GM12878 (cell line): ENCODE data around the gene FMNL3. TPM values are rescaled to one million over a fixed set of nuclear protein-coding genes. Genes with fewer than 3 reads are reported as not detected.

Source experiments
- ATAC-seq: fragments of 200-7000 bp; cut with Tn5 transposase; 3 replicates; pipeline ENCODE4 v1.9.1; 2020; ENCODE audit warnings: mild to moderate bottlenecking, moderate library complexity
- BruUV-seq: library from RNA; stranded (reverse); fragments of 400-500 nt; replicated peaks from 2 replicates; lab custom pipeline; 2021; lab: Mats Ljungman, UMichigan
- CTCF ChIA-PET: fragments of 300-600 bp; sonication (Branson Sonifier 250); formaldehyde crosslinking; extraction: SDS; loops from one replicate; lab custom pipeline; 2021; ENCODE audit warnings: inconsistent platforms; lab: Yijun Ruan, JAX
- POLR2A ChIA-PET: fragments of 350-600 bp; formaldehyde crosslinking; extraction: SDS; loops from one replicate; lab custom pipeline; 2021; ENCODE audit warnings: inconsistent platforms; lab: Charles Lee
- RAD21 ChIA-PET: fragments of 300-600 bp; sonication (Branson Sonifier 250); formaldehyde crosslinking; loops from one replicate; lab custom pipeline; 2023; ENCODE audit warnings: antibody characterized with exemption; ENCODE audit not compliant: unreplicated experiment; lab: Charles Lee
- SMC1A ChIA-PET: fragments of 300-600 bp; sonication (Branson Sonifier 250); formaldehyde crosslinking; loops from one replicate; lab custom pipeline; 2023; ENCODE audit not compliant: unreplicated experiment, uncharacterized antibody; lab: Charles Lee
- DNase-seq: peaks from one replicate; pipeline ENCODE4 v3.0.0-alpha.2; 2011; ENCODE audit warnings: low read depth, low spot score
- FAIRE-seq: peaks from 3 replicates; lab custom pipeline; 2011; peaks lifted over from hg19 to GRCh38; lab: Jason Lieb, UNC
- H2AFZ ChIP-seq: 2 replicates; pipeline ENCODE4 v1.6.0; 2011; ENCODE audit warnings: low read depth, low read length, control low read depth; ENCODE audit not compliant: control insufficient read depth
- H3K27ac ChIP-seq: 2 replicates; pipeline ENCODE4 v1.5.1; 2011; ENCODE audit warnings: control low read depth; ENCODE audit not compliant: control insufficient read depth, insufficient read depth
- H3K27me3 ChIP-seq, 2 experiments: replicated peaks in 1 of 2; 2 replicates each; pipeline versions ENCODE4 v1.6.0 to v1.6.1; 2011; ENCODE audit warnings: low read length in 1 of 2; ENCODE audit not compliant: control insufficient read depth in 2 of 2, insufficient read depth in 2 of 2
- H3K36me3 ChIP-seq, 2 experiments: 2 replicates each; pipeline ENCODE4 v1.5.1; 2011; ENCODE audit warnings: low read length in 1 of 2; ENCODE audit not compliant: control insufficient read depth in 2 of 2, insufficient read depth in 2 of 2
- H3K4me1 ChIP-seq: 2 replicates; pipeline ENCODE4 v1.6.1; 2011; ENCODE audit warnings: mild to moderate bottlenecking, low read length, moderate library complexity, mixed read lengths; ENCODE audit not compliant: control insufficient read depth, insufficient read depth
- H3K4me2 ChIP-seq: 2 replicates; pipeline ENCODE4 v1.6.0; 2011; ENCODE audit warnings: control low read depth; ENCODE audit not compliant: control insufficient read depth, insufficient read depth
- H3K4me3 ChIP-seq: fragments of 200-600 bp; sonication (generic); 2 replicates; pipeline ENCODE4 v1.5.1; 2016
- H3K79me2 ChIP-seq: 2 replicates; pipeline ENCODE4 v1.6.0; 2011; ENCODE audit warnings: low read length; ENCODE audit not compliant: control insufficient read depth, insufficient read depth
- H3K9ac ChIP-seq: 2 replicates; pipeline ENCODE4 v1.8.0; 2011; ENCODE audit warnings: low read length, control low read depth, mixed read lengths; ENCODE audit not compliant: control insufficient read depth, insufficient read depth
- H3K9me3 ChIP-seq: replicated peaks from 3 replicates; pipeline ENCODE4 v1.5.1; 2011; ENCODE audit warnings: mild to moderate bottlenecking, low read length; ENCODE audit not compliant: control insufficient read depth, insufficient read depth
- H4K20me1 ChIP-seq: 2 replicates; pipeline ENCODE4 v1.6.0; 2011; ENCODE audit not compliant: control insufficient read depth, insufficient read depth
- BHLHE40 ChIP-seq, 2 experiments: fragments of 450-650 bp in 1 of 2; IDR thresholded peaks; 2 replicates each; pipeline ENCODE4 v1.6.1; 2011 to 2017; ENCODE audit warnings: low read depth in 2 of 2, borderline replicate concordance in 1 of 2, improper control_type of control experiment in 1 of 2, low read length in 1 of 2, mild to moderate bottlenecking in 1 of 2
- BRCA1 ChIP-seq: IDR thresholded peaks from 2 replicates; pipeline ENCODE4 v1.6.1; 2011; ENCODE audit warnings: low read depth, low read length, improper control_type of control experiment
- CHD1 ChIP-seq: IDR thresholded peaks from 2 replicates; pipeline ENCODE4 v1.6.1; 2012; ENCODE audit warnings: low read depth, low read length, improper control_type of control experiment
- CHD2 ChIP-seq: IDR thresholded peaks from 2 replicates; pipeline ENCODE4 v1.6.1; 2011; ENCODE audit warnings: low read depth, low read length, improper control_type of control experiment, borderline replicate concordance
- CHD4 ChIP-seq: fragments of 200-600 bp; sonication (generic); IDR thresholded peaks from 2 replicates; pipeline ENCODE4 v1.6.1; 2016; ENCODE audit warnings: mild to moderate bottlenecking
- EP300 ChIP-seq, 2 experiments: fragments of 150-350 bp in 1 of 2; IDR thresholded peaks; 2 replicates each; pipeline ENCODE4 v1.6.1; 2011 to 2012; ENCODE audit warnings: low read depth in 2 of 2, low read length in 2 of 2, borderline replicate concordance in 1 of 2, improper control_type of control experiment in 1 of 2, inconsistent platforms in 1 of 2; ENCODE audit not compliant: control insufficient read depth in 1 of 2
- EZH2 ChIP-seq: IDR thresholded peaks from 2 replicates; pipeline ENCODE4 v1.6.1; 2012; ENCODE audit warnings: low read depth, mild to moderate bottlenecking, control low read depth, inconsistent platforms, low read length, borderline replicate concordance; ENCODE audit not compliant: control insufficient read depth
- HDAC6 ChIP-seq: fragments of 200-600 bp; sonication (generic); IDR thresholded peaks from one replicate; pipeline ENCODE4 v1.8.0; 2017; ENCODE audit warnings: antibody characterized with exemption; ENCODE audit not compliant: unreplicated experiment
- JUND ChIP-seq: IDR thresholded peaks from 2 replicates; pipeline ENCODE4 v1.6.1; 2012; ENCODE audit warnings: low read depth, mild to moderate bottlenecking, low read length, improper control_type of control experiment, moderate library complexity
- MTA2 ChIP-seq: fragments of 450-650 bp; IDR thresholded peaks from 2 replicates; pipeline ENCODE4 v1.6.1; 2016; ENCODE audit warnings: low read depth, mild to moderate bottlenecking, moderate library complexity
- MTA3 ChIP-seq: IDR thresholded peaks from 2 replicates; pipeline ENCODE4 v1.6.1; 2012; ENCODE audit warnings: low read length, inconsistent platforms, borderline replicate concordance
- NFIC ChIP-seq: IDR thresholded peaks from 2 replicates; pipeline ENCODE4 v1.6.1; 2012; ENCODE audit warnings: low read depth, mild to moderate bottlenecking, inconsistent platforms, low read length, moderate library complexity
- NFXL1 ChIP-seq: fragments of 450-650 bp; IDR thresholded peaks from 2 replicates; pipeline ENCODE4 v1.6.1; 2017; ENCODE audit warnings: antibody characterized with exemption, mild to moderate bottlenecking, borderline replicate concordance
- RELB ChIP-seq: fragments of 450-650 bp; IDR thresholded peaks from 2 replicates; pipeline ENCODE4 v1.6.1; 2017; ENCODE audit warnings: low read depth, mild to moderate bottlenecking, moderate library complexity
- SREBF1 ChIP-seq: IDR thresholded peaks from 2 replicates; pipeline ENCODE4 v1.6.1; 2012; ENCODE audit warnings: mild to moderate bottlenecking, low read length
- SUPT20H ChIP-seq: IDR thresholded peaks from 2 replicates; pipeline ENCODE4 v1.6.1; 2011; ENCODE audit warnings: low read depth, mild to moderate bottlenecking, low read length, moderate library complexity, borderline replicate concordance; ENCODE audit not compliant: control insufficient read depth
- TBL1XR1 ChIP-seq: IDR thresholded peaks from 2 replicates; pipeline ENCODE4 v1.6.1; 2012; ENCODE audit warnings: low read depth, low read length, improper control_type of control experiment
- TCF3 ChIP-seq: IDR thresholded peaks from 2 replicates; pipeline ENCODE4 v1.6.1; 2012; ENCODE audit warnings: low read depth, mild to moderate bottlenecking, low read length, borderline replicate concordance; ENCODE audit not compliant: insufficient read depth
- YBX1 ChIP-seq: fragments of 450-650 bp; IDR thresholded peaks from 2 replicates; pipeline ENCODE4 v1.6.1; 2016; ENCODE audit warnings: antibody characterized with exemption
- WGBS: methylation state at CpG from one replicate; pipeline ENCODE4 v1.1.6; 2016; ENCODE audit warnings: low lambda C conversion rate; ENCODE audit not compliant: insufficient replicate concordance, insufficient coverage; ENCODE audit errors: missing lambda C conversion rate; 5-methylcytosine and 5-hydroxymethylcytosine counted together
- in situ Hi-C: fragments of 300-500 bp; cut with MboI; formaldehyde crosslinking; loops from 9 replicates; pipeline ENCODE4 v1.14.3; 2018; ENCODE audit warnings: mixed read lengths
- intact Hi-C: fragments of 100-400 bp; cut with micrococcal nuclease; formaldehyde crosslinking; loops from one replicate; pipeline ENCODE4 v1.14.2; 2022; ENCODE audit not compliant: unreplicated experiment
- polyA plus RNA-seq, 11 experiments: library from polyadenylated mRNA; depleted of rRNA in 4 of 11; unstranded in 6 of 11; stranded (reverse) in 5 of 11; fragments of >200 nt; fragmentation: Nextera tagmentation in 4 of 11; fragmentation: Illumina TruSeq in 1 of 11; extraction: Ambion mirVana in 4 of 11; extraction: Trizol in 1 of 11; gene quantifications; 1 replicate in 1 of 11; 2 replicates in 10 of 11; pipeline versions ENCODE4 v1.2.1 to v1.2.3, GENCODE V29; 2011 to 2016; ENCODE audit warnings: inconsistent platforms in 2 of 11, missing spikeins in 2 of 11, low read depth in 1 of 11
- total RNA-seq, 4 experiments: library from RNA; depleted of rRNA in 3 of 4; stranded (reverse); fragments of >200 nt in 3 of 4; fragmentation: Illumina TruSeq in 1 of 4; extraction: Trizol in 1 of 4; gene quantifications; 2 replicates each; pipeline versions ENCODE4 v1.2.1 to v1.2.3, GENCODE V29; 2013 to 2021
- TF ChIP-seq, protein P1 (sequence below): IDR thresholded peaks from 2 replicates; pipeline ENCODE4 v1.6.1; 2012; ENCODE audit warnings: low read length, inconsistent platforms

FMNL3 gene
- total and polyA plus RNA-seq, 10 of the 15 experiments (the other 5 are each of a cell fraction or from before 2014, with no cell fraction given): 3.0 to 64.9 (median 30.9) TPM

GRCh38 chr12:49622501-49623141, 84.6 kb downstream of the FMNL3 start:
- in situ Hi-C loops: no loop called here
- Histone ChIP-seq H3K4me1 (peaks cover 17% of the 10 kb centered on the region), H3K4me3 (peak overlapping the region; percentile 85), H3K79me2 (no peaks in the 10 kb centered on the region), H3K27ac (peak overlapping the region; percentile 75), H3K36me3 (no peaks in the 10 kb centered on the region), H4K20me1 (no peaks in the 10 kb centered on the region), H3K9me3 (no peaks in the 10 kb centered on the region), H3K27me3 (no peaks in the 10 kb centered on the region), H3K9ac (peak overlapping the region; percentile 72), H3K4me2 (peak overlapping the region; percentile 99), H2AFZ (peak overlapping the region; percentile 78)
- POLR2A ChIA-PET: interaction anchor here (0.5 to 4.5 kb wide), 9 partner anchors 20 to 256 kb away, joined by 3 to 35 read pairs (median 4); partner anchors contain the start of genes FMNL3 and TMBIM6
- ATAC-seq: peak; percentile 55
- CTCF ChIA-PET: interaction anchor here (0.6 to 7.6 kb wide), 16 partner anchors 14 to 280 kb away, joined by 3 to 57 read pairs (median 5); partner anchors contain the start of genes FMNL3 and TMBIM6
- 1% methylated on average over 22 of the region's 22 CpGs for WGBS
- DNase-seq: peak; percentile 55
- TSS peak; percentile 66 for BruUV-seq
- SMC1A ChIA-PET: interaction anchor here (1.0 to 5.5 kb wide), 16 partner anchors 11 to 266 kb away, joined by 3 to 19 read pairs (median 4); no protein-coding TSS in a partner anchor
- RAD21 ChIA-PET: interaction anchor here (0.6 to 3.9 kb wide), 11 partner anchors 38 to 291 kb away, joined by 3 to 23 read pairs (median 5); no protein-coding TSS in a partner anchor
- intact Hi-C loops: loop anchor here (2.0 kb wide), 1 partner anchor 42 kb away; no protein-coding TSS in a partner anchor
- FAIRE-seq: no peak
- no peak for TF ChIP-seq SREBF1
- no peak for TF ChIP-seq EZH2
- TF ChIP-seq NFXL1: no peak
- TF ChIP-seq NFIC: peak; percentile 93
- peak; percentile 74; the same call in 1 of the 2 replicates for TF ChIP-seq MTA3
- peak; percentile 42; the same call in 1 of the 2 replicates for TF ChIP-seq RELB
- TF ChIP-seq YBX1: no peak
- TF ChIP-seq, protein P1, sequence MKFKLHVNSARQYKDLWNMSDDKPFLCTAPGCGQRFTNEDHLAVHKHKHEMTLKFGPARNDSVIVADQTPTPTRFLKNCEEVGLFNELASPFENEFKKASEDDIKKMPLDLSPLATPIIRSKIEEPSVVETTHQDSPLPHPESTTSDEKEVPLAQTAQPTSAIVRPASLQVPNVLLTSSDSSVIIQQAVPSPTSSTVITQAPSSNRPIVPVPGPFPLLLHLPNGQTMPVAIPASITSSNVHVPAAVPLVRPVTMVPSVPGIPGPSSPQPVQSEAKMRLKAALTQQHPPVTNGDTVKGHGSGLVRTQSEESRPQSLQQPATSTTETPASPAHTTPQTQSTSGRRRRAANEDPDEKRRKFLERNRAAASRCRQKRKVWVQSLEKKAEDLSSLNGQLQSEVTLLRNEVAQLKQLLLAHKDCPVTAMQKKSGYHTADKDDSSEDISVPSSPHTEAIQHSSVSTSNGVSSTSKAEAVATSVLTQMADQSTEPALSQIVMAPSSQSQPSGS: peak; percentile 57; the same call in 1 of the 2 replicates
- peak; percentile 80; the same call in 1 of the 2 replicates for TF ChIP-seq TCF3
- TF ChIP-seq EP300 (IDR thresholded peaks at IDR 0.05; ENCODE audit: borderline replicate concordance in 1 of 2, control insufficient read depth in 1 of 2, low read depth in 2 of 2, low read length in 2 of 2): peak in 1 of 2 experiments; percentile 19; a peak in 1 of 4 replicates
- 0 out of 2 replicates have a peak, but pooled peaks have one; percentile 7 for TF ChIP-seq MTA2
- no peak for TF ChIP-seq CHD1
- no peak for TF ChIP-seq CHD4
- peak; percentile 41; the same call in 1 of the 2 replicates for TF ChIP-seq CHD2
- TF ChIP-seq HDAC6: no peak
- peak; percentile 59; the same call in 1 of the 2 replicates for TF ChIP-seq BRCA1
- TF ChIP-seq BHLHE40 (IDR thresholded peaks at IDR 0.05; ENCODE audit: borderline replicate concordance in 1 of 2, low read depth in 2 of 2, low read length in 1 of 2): peak; percentile 75 to 88
- no peak for TF ChIP-seq SUPT20H
- 0 out of 2 replicates have a peak, but pooled peaks have one; percentile 37 for TF ChIP-seq TBL1XR1
- TF ChIP-seq JUND: no peak
